NB4 (cell line): Measurements from ENCODE around the gene KCTD21.

ENCODE experiments used
- CTCF ChIP-seq: IDR thresholded peaks from one replicate; pipeline ENCODE4 v1.5.1; 2012; ENCODE audit warnings: low read depth, low read length
- MAX ChIP-seq: IDR thresholded peaks from 2 replicates; pipeline ENCODE4 v1.6.1; 2011; ENCODE audit warnings: low read depth, low read length
- POLR2A ChIP-seq: IDR thresholded peaks from 2 replicates; pipeline ENCODE4 v1.6.1; 2011; ENCODE audit warnings: mild to moderate bottlenecking; ENCODE audit not compliant: insufficient read length; ENCODE audit errors: extremely low read depth

DNA sequence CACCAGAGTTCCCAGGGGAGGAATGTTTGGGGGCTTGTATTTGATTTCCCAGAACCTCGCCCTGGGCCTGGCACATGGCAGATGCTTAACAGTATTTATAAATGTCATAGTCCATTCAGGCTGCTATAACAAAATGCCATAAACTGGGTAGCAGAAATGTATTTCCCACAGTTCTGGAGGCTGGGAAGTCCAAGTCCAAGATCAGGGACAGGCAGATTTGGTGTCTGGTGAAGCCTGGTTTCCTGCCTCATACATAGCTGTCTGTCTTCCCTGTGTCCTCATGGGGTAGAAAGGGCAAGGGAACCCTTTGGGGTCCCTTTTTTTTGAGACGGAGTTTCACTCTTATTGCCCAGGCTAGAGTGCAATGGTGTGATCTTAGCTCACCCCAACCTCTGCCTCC lies 24.0 kb downstream of the KCTD21 start:
- TF ChIP-seq CTCF: no peak
- TF ChIP-seq MAX: no peak
- TF ChIP-seq POLR2A: no peak
